HepG2 (cell line): ENCODE measurements around the gene TEX19.

Experiments used
- ZSCAN9 ChIP-seq: IDR thresholded peaks from 2 replicates; pipeline ENCODE4 v1.6.1; 2016; ENCODE audit warnings: borderline replicate concordance
- TF ChIP-seq, protein P1 (sequence below): sonication (generic); formaldehyde crosslinking; IDR thresholded peaks from 2 replicates; pipeline ENCODE4 v1.5.0; 2020; ENCODE audit warnings: mild to moderate bottlenecking, missing genetic modification reagents, moderate library complexity

DNA sequence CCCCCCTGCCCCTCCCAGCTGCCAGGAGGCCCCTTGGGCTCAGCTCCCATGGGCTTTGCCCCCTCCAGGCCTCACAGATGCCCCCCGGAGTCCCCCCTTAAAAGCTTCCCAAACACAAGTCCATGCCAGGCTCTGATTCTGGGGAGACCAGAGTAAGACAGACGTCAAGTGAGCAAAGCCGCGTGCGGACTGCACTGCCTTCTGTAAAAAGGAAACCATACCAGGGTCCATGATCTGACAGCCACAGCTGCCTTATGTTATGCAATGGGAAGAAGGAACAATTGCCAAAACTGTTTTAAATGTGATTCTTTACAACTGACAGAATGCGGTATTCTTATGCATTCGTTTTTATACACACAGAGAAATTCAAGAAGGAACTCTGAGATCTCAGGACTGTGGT is 41.2 kb downstream of the TEX19 start:
- TF ChIP-seq, protein P1, sequence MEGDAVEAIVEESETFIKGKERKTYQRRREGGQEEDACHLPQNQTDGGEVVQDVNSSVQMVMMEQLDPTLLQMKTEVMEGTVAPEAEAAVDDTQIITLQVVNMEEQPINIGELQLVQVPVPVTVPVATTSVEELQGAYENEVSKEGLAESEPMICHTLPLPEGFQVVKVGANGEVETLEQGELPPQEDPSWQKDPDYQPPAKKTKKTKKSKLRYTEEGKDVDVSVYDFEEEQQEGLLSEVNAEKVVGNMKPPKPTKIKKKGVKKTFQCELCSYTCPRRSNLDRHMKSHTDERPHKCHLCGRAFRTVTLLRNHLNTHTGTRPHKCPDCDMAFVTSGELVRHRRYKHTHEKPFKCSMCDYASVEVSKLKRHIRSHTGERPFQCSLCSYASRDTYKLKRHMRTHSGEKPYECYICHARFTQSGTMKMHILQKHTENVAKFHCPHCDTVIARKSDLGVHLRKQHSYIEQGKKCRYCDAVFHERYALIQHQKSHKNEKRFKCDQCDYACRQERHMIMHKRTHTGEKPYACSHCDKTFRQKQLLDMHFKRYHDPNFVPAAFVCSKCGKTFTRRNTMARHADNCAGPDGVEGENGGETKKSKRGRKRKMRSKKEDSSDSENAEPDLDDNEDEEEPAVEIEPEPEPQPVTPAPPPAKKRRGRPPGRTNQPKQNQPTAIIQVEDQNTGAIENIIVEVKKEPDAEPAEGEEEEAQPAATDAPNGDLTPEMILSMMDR (CRISPR knock-in tag) = no peak
- TF ChIP-seq ZSCAN9 = no peak
